ENCODE data around the gene KDM6A.

DNA sequence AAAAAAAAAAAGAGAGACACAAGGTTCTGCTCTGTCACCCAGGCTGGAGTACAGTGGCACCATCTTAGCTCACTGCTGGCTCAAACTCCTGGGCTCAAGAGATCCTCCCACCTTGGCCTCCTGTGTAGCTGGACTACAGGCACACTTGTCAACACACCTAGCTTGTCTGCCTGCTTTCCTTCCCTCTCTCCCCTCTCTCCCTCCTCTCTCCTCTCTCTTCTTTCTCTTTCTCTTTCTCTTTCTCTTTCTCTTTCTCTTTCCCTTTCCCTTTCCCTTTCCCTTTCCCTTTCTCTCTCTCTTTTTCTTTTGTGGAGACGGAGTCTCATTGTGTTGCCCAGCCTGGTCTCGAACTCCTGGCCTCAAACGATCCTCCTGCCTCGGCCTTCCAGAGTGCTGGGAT is 195.6 kb downstream of the KDM6A start:
- TF ChIP-seq RBM39 (IDR thresholded peaks at IDR 0.05; ENCODE audit: low read depth, low read length, poor library complexity, severe bottlenecking) (no peak), MAX (IDR thresholded peaks at IDR 0.05) (no peak), NR2C2 (CRISPR knock-in tag; IDR thresholded peaks at IDR 0.05; ENCODE audit: borderline replicate concordance) (no peak)
